K562 (cell line): ENCODE results near the gene HMOX1. TPM values are rescaled to one million over a fixed set of nuclear protein-coding genes. Genes with fewer than 3 reads are reported as not detected.

Source experiments
- ATF3 ChIP-seq, 2 experiments: fragments of 450-650 bp in 1 of 2; sonication (generic) in 1 of 2; formaldehyde crosslinking in 1 of 2; IDR thresholded peaks in 1 of 2; conservative IDR thresholded peaks in 1 of 2; 2 replicates each; pipeline versions ENCODE4 v1.6.1 to v1.8.1; 2016 to 2023; ENCODE audit warnings: mild to moderate bottlenecking in 2 of 2, moderate library complexity in 2 of 2, inconsistent platforms in 1 of 2, missing genetic modification reagents in 1 of 2
- FOS ChIP-seq: IDR thresholded peaks from 3 replicates; pipeline ENCODE4 v1.6.1; 2011; ENCODE audit not compliant: insufficient read length; ENCODE audit errors: extremely low read depth
- HNRNPH1 ChIP-seq: fragments of 200-400 bp; formaldehyde crosslinking; optimal IDR thresholded peaks from 2 replicates; pipeline ENCODE3; 2017; ENCODE audit warnings: low read depth, mild to moderate bottlenecking, low read length, moderate library complexity
- JUND ChIP-seq, 2 experiments: IDR thresholded peaks; 2 replicates in 1 of 2; 3 replicates in 1 of 2; pipeline ENCODE4 v1.6.1; 2011; ENCODE audit warnings: borderline replicate concordance in 2 of 2, low read depth in 2 of 2, low read length in 2 of 2, improper control_type of control experiment in 1 of 2, missing biosample characterization in 1 of 2, missing genetic modification characterization in 1 of 2, missing genetic modification reagents in 1 of 2
- KDM5B ChIP-seq: fragments of 200-600 bp; sonication (generic); IDR thresholded peaks from 2 replicates; pipeline ENCODE4 v1.6.1; 2012; ENCODE audit warnings: low read depth, mild to moderate bottlenecking, moderate library complexity, low read length, control low read depth, inconsistent platforms; ENCODE audit not compliant: insufficient replicate concordance
- L3MBTL2 ChIP-seq: fragments of 450-650 bp; IDR thresholded peaks from 2 replicates; pipeline ENCODE4 v1.6.1; 2016; ENCODE audit warnings: mild to moderate bottlenecking, moderate library complexity
- MTA3 ChIP-seq: fragments of 450-650 bp; formaldehyde crosslinking; IDR thresholded peaks from 2 replicates; pipeline ENCODE4 v1.6.1; 2017; ENCODE audit warnings: mild to moderate bottlenecking, borderline replicate concordance
- NFE2L1 ChIP-seq: fragments of 450-650 bp; IDR thresholded peaks from 2 replicates; pipeline ENCODE4 v1.6.1; 2016; ENCODE audit warnings: missing genetic modification characterization, low read depth, mild to moderate bottlenecking, missing compliant biosample characterization, moderate library complexity, borderline replicate concordance
- NRF1 ChIP-seq, 2 experiments: fragments of 450-650 bp; IDR thresholded peaks in 1 of 2; conservative IDR thresholded peaks in 1 of 2; 2 replicates each; pipeline ENCODE4 v1.6.1; 2014; ENCODE audit warnings: mild to moderate bottlenecking in 2 of 2
- PYGO2 ChIP-seq: fragments of 450-650 bp; IDR thresholded peaks from 2 replicates; pipeline ENCODE4 v1.6.1; 2016; ENCODE audit warnings: mild to moderate bottlenecking, missing genetic modification characterization, moderate library complexity, missing compliant biosample characterization
- SLC30A9 ChIP-seq: fragments of 250-450 bp; sonication (Bioruptor Pico); IDR thresholded peaks from 2 replicates; pipeline ENCODE4 v1.8.0; 2022; ENCODE audit warnings: mild to moderate bottlenecking, moderate library complexity
- TEAD2 ChIP-seq: fragments of 450-650 bp; IDR thresholded peaks from 2 replicates; pipeline ENCODE4 v1.6.1; 2016; ENCODE audit warnings: missing genetic modification characterization, control low read depth, missing compliant biosample characterization
- TSHZ1 ChIP-seq: fragments of 250-450 bp; sonication (Bioruptor Pico); IDR thresholded peaks from 2 replicates; pipeline ENCODE4 v1.4.0; 2020; ENCODE audit warnings: mild to moderate bottlenecking, moderate library complexity
- ZBED1 ChIP-seq: IDR thresholded peaks from 2 replicates; pipeline ENCODE4 v1.6.1; 2014
- ZNF224 ChIP-seq: sonication (generic); formaldehyde crosslinking; IDR thresholded peaks from 2 replicates; pipeline ENCODE4 v1.8.0; 2022; ENCODE audit warnings: mild to moderate bottlenecking, missing genetic modification reagents
- ZNF77 ChIP-seq: fragments of 250-450 bp; sonication (Bioruptor Pico); IDR thresholded peaks from 2 replicates; pipeline ENCODE4 v1.5.0; 2020
- polyA plus RNA-seq, 8 experiments: library from polyadenylated mRNA; depleted of rRNA in 4 of 8; stranded (reverse) in 5 of 8; unstranded in 3 of 8; fragments of >200 nt; fragmentation: Nextera tagmentation in 2 of 8; fragmentation: Illumina TruSeq in 1 of 8; extraction: Ambion mirVana in 2 of 8; extraction: Trizol in 1 of 8; gene quantifications; 2 replicates each; pipeline versions ENCODE4 v1.2.1 to v1.2.3, GENCODE V29; 2011 to 2014; ENCODE audit warnings: inconsistent platforms in 1 of 8, missing spikeins in 1 of 8
- total RNA-seq, 7 experiments: library from RNA; depleted of rRNA in 6 of 7; stranded (reverse); fragments of >200 nt in 6 of 7; fragmentation: Illumina TruSeq in 2 of 7; extraction: Trizol in 2 of 7; gene quantifications; 2 replicates each; pipeline versions ENCODE4 v1.2.1 to v1.2.3, GENCODE V29; 2011 to 2021; ENCODE audit warnings: low replicate concordance in 1 of 7
- TF ChIP-seq, protein P1 (sequence below): sonication (generic); formaldehyde crosslinking; IDR thresholded peaks from 2 replicates; pipeline ENCODE4 v1.8.0; 2022; ENCODE audit warnings: missing genetic modification reagents, mild to moderate bottlenecking, moderate library complexity, borderline replicate concordance
- TF ChIP-seq, protein P2 (sequence below): IDR thresholded peaks from 2 replicates; pipeline ENCODE4 v1.6.1; 2012; ENCODE audit warnings: low read depth, low read length, improper control_type of control experiment, borderline replicate concordance

The HMOX1 gene
- total and polyA plus RNA-seq, 9 of the 15 experiments (the other 6 are each of a cell fraction or from before 2014, with no cell fraction given) = not detected

DNA sequence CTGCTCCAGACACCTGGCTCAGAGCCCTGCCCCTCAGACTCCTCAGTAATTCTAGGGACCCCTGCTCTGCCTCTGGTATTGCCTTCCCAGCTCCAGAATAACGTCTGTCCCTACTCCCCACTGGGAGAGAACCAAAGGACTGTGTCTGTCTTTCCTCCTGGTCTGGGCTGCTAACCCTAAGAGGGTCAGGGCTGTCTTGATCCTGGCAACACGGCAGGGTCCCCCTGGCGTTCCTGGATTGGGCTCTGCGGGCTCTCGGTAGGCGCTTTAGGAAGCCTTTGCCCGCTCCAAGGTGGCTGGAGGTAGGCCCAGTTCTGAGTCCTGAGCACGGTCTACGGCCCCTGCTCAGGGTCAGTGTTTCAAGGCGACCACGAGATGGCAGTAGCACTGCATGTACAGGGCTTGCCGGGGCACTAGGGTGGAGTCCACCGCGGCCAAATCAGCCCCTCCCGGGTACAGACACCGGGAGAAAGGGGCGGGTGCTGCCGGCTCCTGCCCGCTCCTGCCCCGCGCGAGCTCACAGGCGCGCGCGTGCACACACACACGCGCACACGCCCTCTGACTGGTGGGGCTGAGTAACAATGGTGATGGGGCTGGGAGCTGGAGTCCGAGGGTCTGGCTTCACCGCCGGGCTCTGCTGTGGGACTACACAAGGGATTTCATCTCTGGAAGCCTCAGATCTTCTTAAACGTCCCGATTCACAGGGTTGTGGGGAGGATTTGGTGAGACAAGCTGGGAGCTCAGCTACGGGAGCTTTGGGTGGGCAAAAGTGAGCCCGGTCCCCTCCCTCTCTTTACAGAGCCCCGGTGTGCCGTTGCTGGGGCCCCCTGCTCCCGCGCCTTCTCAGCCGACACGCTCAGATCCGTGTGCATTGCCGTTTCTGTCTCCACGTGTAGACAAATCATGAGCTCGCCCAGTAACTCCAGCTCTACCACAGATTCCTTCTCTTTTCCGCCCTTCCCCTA, 30.1 kb upstream of the HMOX1 start (continued):
- TF ChIP-seq ZBED1 = no peak
- peak; percentile 64; the same call in 1 of the 2 replicates for TF ChIP-seq MTA3
- TF ChIP-seq ATF3 (IDR thresholded peaks at IDR 0.05) = no peak
- TF ChIP-seq ATF3 (CRISPR knock-in tag; conservative IDR thresholded peaks at IDR 0.05) = no peak
- TF ChIP-seq, protein P1, sequence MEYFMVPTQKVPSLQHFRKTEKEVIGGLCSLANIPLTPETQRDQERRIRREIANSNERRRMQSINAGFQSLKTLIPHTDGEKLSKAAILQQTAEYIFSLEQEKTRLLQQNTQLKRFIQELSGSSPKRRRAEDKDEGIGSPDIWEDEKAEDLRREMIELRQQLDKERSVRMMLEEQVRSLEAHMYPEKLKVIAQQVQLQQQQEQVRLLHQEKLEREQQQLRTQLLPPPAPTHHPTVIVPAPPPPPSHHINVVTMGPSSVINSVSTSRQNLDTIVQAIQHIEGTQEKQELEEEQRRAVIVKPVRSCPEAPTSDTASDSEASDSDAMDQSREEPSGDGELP (CRISPR knock-in tag) = peak; percentile 45; the same call in 1 of the 2 replicates
- no peak for TF ChIP-seq PYGO2 (tag)
- no peak for TF ChIP-seq ZNF224 (CRISPR knock-in tag)
- TF ChIP-seq TSHZ1 (CRISPR knock-in tag) = no peak
- TF ChIP-seq HNRNPH1 = no peak
- no peak for TF ChIP-seq NFE2L1
- TF ChIP-seq ZNF77 (CRISPR knock-in tag) = no peak
- TF ChIP-seq, protein P2, sequence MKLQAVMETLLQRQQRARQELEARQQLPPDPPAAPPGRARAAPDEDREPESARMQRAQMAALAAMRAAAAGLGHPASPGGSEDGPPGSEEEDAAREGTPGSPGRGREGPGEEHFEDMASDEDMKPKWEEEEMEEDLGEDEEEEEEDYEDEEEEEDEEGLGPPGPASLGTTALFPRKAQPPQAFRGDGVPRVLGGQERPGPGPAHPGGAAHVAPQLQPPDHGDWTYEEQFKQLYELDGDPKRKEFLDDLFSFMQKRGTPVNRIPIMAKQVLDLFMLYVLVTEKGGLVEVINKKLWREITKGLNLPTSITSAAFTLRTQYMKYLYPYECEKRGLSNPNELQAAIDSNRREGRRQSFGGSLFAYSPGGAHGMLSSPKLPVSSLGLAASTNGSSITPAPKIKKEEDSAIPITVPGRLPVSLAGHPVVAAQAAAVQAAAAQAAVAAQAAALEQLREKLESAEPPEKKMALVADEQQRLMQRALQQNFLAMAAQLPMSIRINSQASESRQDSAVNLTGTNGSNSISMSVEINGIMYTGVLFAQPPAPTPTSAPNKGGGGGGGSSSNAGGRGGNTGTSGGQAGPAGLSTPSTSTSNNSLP = no peak
- no peak for TF ChIP-seq FOS
- TF ChIP-seq TEAD2 = no peak
- TF ChIP-seq JUND (IDR thresholded peaks at IDR 0.05; ENCODE audit: borderline replicate concordance, low read depth, low read length) = peak; percentile 28; the same call in 1 of the 2 replicates
- no peak; the same call in 2 of the 3 replicates for TF ChIP-seq JUND (tag; IDR thresholded peaks at IDR 0.05; ENCODE audit: borderline replicate concordance, low read depth, low read length)
- no peak for TF ChIP-seq SLC30A9 (CRISPR knock-in tag)
- TF ChIP-seq KDM5B = peak; percentile 38
- peak; percentile 76 to 82 for TF ChIP-seq NRF1 (conservative IDR thresholded peaks at IDR 0.05 in 1 of 2, IDR thresholded peaks at IDR 0.05 in 1 of 2)
- TF ChIP-seq L3MBTL2 = peak; percentile 25; the same call in 1 of the 2 replicates
